DMS153 (cell line): Measurements from ENCODE around the gene SLC9A7.
"Not testable (repeated sequence)": the region's sequence is repeated elsewhere in the genome, so short reads cannot be mapped to it uniquely, and the experiment has no call there.

ENCODE experiments used
- DNase-seq: peaks from one replicate; lab custom pipeline; 2025; lab: John Stamatoyannopoulos, UW

Gene SLC9A7

GRCh38 chrX:46754036-46754435 lies 4.9 kb downstream of the SLC9A7 start:
- DNase-seq: no peak

- DNase-seq: no peak
These were observed 8.0 kb downstream of the SLC9A7 start for GRCh38 chrX:46750889-46751288.

- no peak for DNase-seq
These were observed 14.9 kb downstream of the SLC9A7 start for GRCh38 chrX:46744009-46744408.

GRCh38 chrX:46743046-46743445 lies 15.9 kb downstream of the SLC9A7 start:
- DNase-seq: no peak

- no peak for DNase-seq
These were observed 19.2 kb downstream of the SLC9A7 start for GRCh38 chrX:46739736-46740135.

GRCh38 chrX:46737462-46737861 lies 21.5 kb downstream of the SLC9A7 start:
- no peak for DNase-seq

- no peak for DNase-seq
These were observed 21.9 kb downstream of the SLC9A7 start for GRCh38 chrX:46737041-46737440.

- DNase-seq: no peak
These were observed 23.3 kb downstream of the SLC9A7 start for GRCh38 chrX:46735622-46736021.

GRCh38 chrX:46733226-46733625 lies 25.7 kb downstream of the SLC9A7 start:
- no peak for DNase-seq

- DNase-seq: no peak
These were observed 28.2 kb downstream of the SLC9A7 start for GRCh38 chrX:46730765-46731164.

GRCh38 chrX:46727441-46727840 lies 31.5 kb downstream of the SLC9A7 start:
- DNase-seq: no peak

- DNase-seq: not testable (repeated sequence)
These were observed 35.4 kb downstream of the SLC9A7 start for GRCh38 chrX:46723569-46723927.

GRCh38 chrX:46722742-46723568 lies 36.0 kb downstream of the SLC9A7 start:
- DNase-seq: no peak

GRCh38 chrX:46716796-46717195 lies 42.1 kb downstream of the SLC9A7 start:
- DNase-seq: no peak

- DNase-seq: no peak
These were observed 42.9 kb downstream of the SLC9A7 start for GRCh38 chrX:46715997-46716396.

- no peak for DNase-seq
These were observed 43.4 kb downstream of the SLC9A7 start for GRCh38 chrX:46715530-46715929.

- DNase-seq: no peak
These were observed 45.0 kb downstream of the SLC9A7 start for GRCh38 chrX:46713672-46714490.

GRCh38 chrX:46712764-46713163 lies 46.2 kb downstream of the SLC9A7 start:
- DNase-seq: no peak

GRCh38 chrX:46710927-46711623 lies 47.8 kb downstream of the SLC9A7 start:
- DNase-seq: no peak

GRCh38 chrX:46710425-46710824 lies 48.5 kb downstream of the SLC9A7 start:
- DNase-seq: no peak

- DNase-seq: no peak
These were observed 51.5 kb downstream of the SLC9A7 start for GRCh38 chrX:46707274-46707965.

- DNase-seq: no peak
These were observed 54.0 kb downstream of the SLC9A7 start for GRCh38 chrX:46704767-46705386.
